ENCODE data around the gene MYRFL. TPM values are rescaled to one million over a fixed set of nuclear protein-coding genes. Genes with fewer than 3 reads are reported as not detected.

Gene MYRFL
- total RNA-seq, 4 donors from 2014 or later = 1.1 TPM; not detected in 3

GRCh38 chr12:69921831-69922230, 96.8 kb downstream of the MYRFL start:
- H3K27ac ChIP-seq = no peak overlapping the region
- no peak for TF ChIP-seq POLR2A (IDR thresholded peaks at IDR 0.05)
- TF ChIP-seq CTCF (IDR thresholded peaks at IDR 0.05 in 4 of 5, conservative IDR thresholded peaks at IDR 0.05 in 1 of 5) = no peak
- H3K4me3 ChIP-seq = no peak overlapping the region
- no peak for DNase-seq
- H3K27me3 ChIP-seq = no peaks in the 10 kb centered on the region
- no peaks in the 10 kb centered on the region for H3K4me1 ChIP-seq
- H3K36me3 ChIP-seq = no peaks in the 10 kb centered on the region
- intact Hi-C loops (cut with DNase I; ENCODE audit: low total_unique reads) = no loop called here
- H3K9me3 ChIP-seq = no peaks in the 10 kb centered on the region
- in situ Hi-C loops (cut with MboI; ENCODE audit: low sequenced_read_pairs in 4 of 4) = no loop called here
- no peak for ATAC-seq

GRCh38 chr12:69922999-69923398, 98.0 kb downstream of the MYRFL start:
- no peaks in the 10 kb centered on the region for H3K4me1 ChIP-seq
- no peak overlapping the region for H3K27ac ChIP-seq
- H3K36me3 ChIP-seq = no peaks in the 10 kb centered on the region
- H3K27me3 ChIP-seq = no peaks in the 10 kb centered on the region
- TF ChIP-seq CTCF (IDR thresholded peaks at IDR 0.05 in 4 of 5, conservative IDR thresholded peaks at IDR 0.05 in 1 of 5) (no peak), POLR2A (IDR thresholded peaks at IDR 0.05) (no peak)
- intact Hi-C loops (cut with DNase I; ENCODE audit: low total_unique reads) = no loop called here
- in situ Hi-C loops (cut with MboI; ENCODE audit: low sequenced_read_pairs in 4 of 4) = no loop called here
- no peak for ATAC-seq
- no peaks in the 10 kb centered on the region for H3K9me3 ChIP-seq
- H3K4me3 ChIP-seq = no peak overlapping the region
- no peak for DNase-seq

GRCh38 chr12:69925291-69925690, 100.3 kb downstream of the MYRFL start:
- Histone ChIP-seq H3K4me3 (no peak overlapping the region), H3K27me3 (no peaks in the 10 kb centered on the region), H3K4me1 (no peaks in the 10 kb centered on the region), H3K9me3 (no peaks in the 10 kb centered on the region), H3K36me3 (no peaks in the 10 kb centered on the region), H3K27ac (no peak overlapping the region)
- in situ Hi-C loops (cut with MboI; ENCODE audit: low sequenced_read_pairs in 4 of 4) (no loop called here), intact Hi-C loops (cut with DNase I; ENCODE audit: low total_unique reads) (no loop called here)
- TF ChIP-seq POLR2A (IDR thresholded peaks at IDR 0.05) (no peak), CTCF (IDR thresholded peaks at IDR 0.05 in 4 of 5, conservative IDR thresholded peaks at IDR 0.05 in 1 of 5) (no peak)
- ATAC-seq = no peak
- no peak for DNase-seq

GRCh38 chr12:69927164-69927563, 102.1 kb downstream of the MYRFL start:
- Histone ChIP-seq H3K4me3 (no peak overlapping the region), H3K27me3 (no peaks in the 10 kb centered on the region), H3K27ac (no peak overlapping the region), H3K36me3 (no peaks in the 10 kb centered on the region), H3K4me1 (no peaks in the 10 kb centered on the region), H3K9me3 (no peaks in the 10 kb centered on the region)
- TF ChIP-seq POLR2A (IDR thresholded peaks at IDR 0.05) (no peak), CTCF (IDR thresholded peaks at IDR 0.05 in 4 of 5, conservative IDR thresholded peaks at IDR 0.05 in 1 of 5) (no peak)
- DNase-seq (no peak), ATAC-seq (no peak)
- in situ Hi-C loops (cut with MboI; ENCODE audit: low sequenced_read_pairs in 4 of 4) = no loop called here
- intact Hi-C loops (cut with DNase I; ENCODE audit: low total_unique reads) = no loop called here

GRCh38 chr12:69929125-69929524, 104.1 kb downstream of the MYRFL start:
- no peaks in the 10 kb centered on the region for H3K9me3 ChIP-seq
- in situ Hi-C loops (cut with MboI; ENCODE audit: low sequenced_read_pairs in 4 of 4) = no loop called here
- no peak for DNase-seq
- no peaks in the 10 kb centered on the region for H3K27me3 ChIP-seq
- no peak for TF ChIP-seq CTCF (IDR thresholded peaks at IDR 0.05 in 4 of 5, conservative IDR thresholded peaks at IDR 0.05 in 1 of 5)
- no peak for TF ChIP-seq POLR2A (IDR thresholded peaks at IDR 0.05)
- H3K27ac ChIP-seq = no peak overlapping the region
- no peaks in the 10 kb centered on the region for H3K36me3 ChIP-seq
- ATAC-seq = no peak
- no peak overlapping the region for H3K4me3 ChIP-seq
- H3K4me1 ChIP-seq = no peaks in the 10 kb centered on the region
- intact Hi-C loops (cut with DNase I; ENCODE audit: low total_unique reads) = no loop called here
